Activated T-helper 17 cell treated with anti-CD3 and anti-CD28 coated beads, Interleukin-2, amount 50 U/mL, for 72 hours (primary cell): Measurements from ENCODE around the gene PNPLA7. TPM values are rescaled to one million over a fixed set of nuclear protein-coding genes. Genes with fewer than 3 reads are reported as not detected.
A peak's percentile ranks its signal among the peaks of the same experiment; 100 is the strongest.
"Not testable (repeated sequence)": the region's sequence is repeated elsewhere in the genome, so short reads cannot be mapped to it uniquely, and the experiment has no call there.

Source experiments
- ATAC-seq: fragments of 150-1000 bp; cut with Tn5 transposase; replicated peaks from 2 replicates; pipeline ENCODE4 v1.10.0; 2021; ENCODE audit warnings: mild to moderate bottlenecking, moderate library complexity
- H3K27ac Mint-ChIP-seq: one replicate; pipeline ENCODE4 v1.8.0; 2022; ENCODE audit warnings: mixed read lengths
- H3K27me3 Mint-ChIP-seq: one replicate; pipeline ENCODE4 v1.8.0; 2022; ENCODE audit warnings: mixed read lengths
- H3K36me3 Mint-ChIP-seq: one replicate; pipeline ENCODE4 v1.8.0; 2022; ENCODE audit warnings: low read depth, mild to moderate bottlenecking, mixed read lengths
- H3K4me1 Mint-ChIP-seq: one replicate; pipeline ENCODE4 v1.8.0; 2022; ENCODE audit warnings: mixed read lengths
- H3K4me3 Mint-ChIP-seq: one replicate; pipeline ENCODE4 v1.8.0; 2022; ENCODE audit warnings: mild to moderate bottlenecking, mixed read lengths
- H3K9me3 Mint-ChIP-seq: one replicate; pipeline ENCODE4 v1.8.0; 2022; ENCODE audit warnings: mixed read lengths
- total RNA-seq, 2 donors: library from RNA; stranded (reverse); gene quantifications; one replicate each; pipeline ENCODE4 v1.2.3, GENCODE V29; 2022

PNPLA7 gene
- total RNA-seq, 2 donors from 2014 or later = 2.9 to 5.1 TPM

GRCh38 chr9:137519553-137519952, 30.6 kb downstream of the PNPLA7 start:
- Mint-ChIP-seq H3K4me1 (no peaks in the 10 kb centered on the region), H3K27ac (no peak overlapping the region), H3K36me3 (no peaks in the 10 kb centered on the region), H3K9me3 (no peaks in the 10 kb centered on the region), H3K4me3 (no peak overlapping the region), H3K27me3 (no peaks in the 10 kb centered on the region)
- ATAC-seq = no peak

GRCh38 chr9:137518661-137519459, 31.3 kb downstream of the PNPLA7 start:
- H3K4me3 Mint-ChIP-seq, H3K27me3 Mint-ChIP-seq, H3K9me3 Mint-ChIP-seq, ATAC-seq, H3K4me1 Mint-ChIP-seq, H3K36me3 Mint-ChIP-seq, H3K27ac Mint-ChIP-seq: not testable (repeated sequence)

- Mint-ChIP-seq H3K27ac (no peak overlapping the region), H3K9me3 (no peaks in the 10 kb centered on the region), H3K36me3 (no peaks in the 10 kb centered on the region), H3K4me3 (no peak overlapping the region), H3K4me1 (no peaks in the 10 kb centered on the region), H3K27me3 (no peaks in the 10 kb centered on the region)
- no peak for ATAC-seq
Observed at GRCh38 chr9:137516144-137516917, 33.9 kb downstream of the PNPLA7 start.

- no peak for ATAC-seq
- H3K4me3 Mint-ChIP-seq = no peak overlapping the region
- H3K9me3 Mint-ChIP-seq = no peaks in the 10 kb centered on the region
- no peaks in the 10 kb centered on the region for H3K27me3 Mint-ChIP-seq
- no peak overlapping the region for H3K27ac Mint-ChIP-seq
- no peaks in the 10 kb centered on the region for H3K4me1 Mint-ChIP-seq
- H3K36me3 Mint-ChIP-seq = no peaks in the 10 kb centered on the region
Observed at GRCh38 chr9:137515338-137515724, 34.9 kb downstream of the PNPLA7 start.

GRCh38 chr9:137514691-137515337, 35.4 kb downstream of the PNPLA7 start:
- H3K4me1 Mint-ChIP-seq = no peaks in the 10 kb centered on the region

GRCh38 chr9:137513801-137514570, 36.2 kb downstream of the PNPLA7 start:
- H3K27ac Mint-ChIP-seq = peak overlapping the region; percentile 35
- not testable (repeated sequence) for H3K4me3 Mint-ChIP-seq, H3K9me3 Mint-ChIP-seq, H3K4me1 Mint-ChIP-seq, H3K36me3 Mint-ChIP-seq, H3K27me3 Mint-ChIP-seq, ATAC-seq

More at GRCh38 chr9:137514691-137515337, 35.4 kb downstream of the PNPLA7 start:
- ATAC-seq = no peak
- no peaks in the 10 kb centered on the region for H3K27me3 Mint-ChIP-seq
- H3K27ac Mint-ChIP-seq = no peak overlapping the region
- no peaks in the 10 kb centered on the region for H3K36me3 Mint-ChIP-seq
- H3K9me3 Mint-ChIP-seq = no peaks in the 10 kb centered on the region
- H3K4me3 Mint-ChIP-seq = no peak overlapping the region

- not testable (repeated sequence) for ATAC-seq, H3K9me3 Mint-ChIP-seq, H3K36me3 Mint-ChIP-seq, H3K4me3 Mint-ChIP-seq, H3K27ac Mint-ChIP-seq, H3K27me3 Mint-ChIP-seq, H3K4me1 Mint-ChIP-seq
Observed at GRCh38 chr9:137513136-137513535, 37.1 kb downstream of the PNPLA7 start.

GRCh38 chr9:137511758-137512463, 38.3 kb downstream of the PNPLA7 start:
- no peak overlapping the region for H3K27ac Mint-ChIP-seq
- H3K36me3 Mint-ChIP-seq = no peaks in the 10 kb centered on the region
- no peaks in the 10 kb centered on the region for H3K27me3 Mint-ChIP-seq
- no peak for ATAC-seq
- no peaks in the 10 kb centered on the region for H3K4me1 Mint-ChIP-seq
- no peak overlapping the region for H3K4me3 Mint-ChIP-seq
- H3K9me3 Mint-ChIP-seq = no peaks in the 10 kb centered on the region

- H3K4me3 Mint-ChIP-seq, H3K9me3 Mint-ChIP-seq, H3K27me3 Mint-ChIP-seq, H3K4me1 Mint-ChIP-seq, ATAC-seq, H3K27ac Mint-ChIP-seq, H3K36me3 Mint-ChIP-seq: not testable (repeated sequence)
Observed at GRCh38 chr9:137511126-137511525, 39.1 kb downstream of the PNPLA7 start.

GRCh38 chr9:137509198-137509597, 41.0 kb downstream of the PNPLA7 start:
- Mint-ChIP-seq H3K27ac (no peak overlapping the region), H3K36me3 (no peaks in the 10 kb centered on the region), H3K4me3 (no peak overlapping the region), H3K27me3 (no peaks in the 10 kb centered on the region), H3K9me3 (no peaks in the 10 kb centered on the region), H3K4me1 (no peaks in the 10 kb centered on the region)
- ATAC-seq = no peak

GRCh38 chr9:137506702-137507171, 43.5 kb downstream of the PNPLA7 start:
- Mint-ChIP-seq H3K27me3 (no peaks in the 10 kb centered on the region), H3K27ac (no peak overlapping the region), H3K4me1 (no peaks in the 10 kb centered on the region), H3K36me3 (no peaks in the 10 kb centered on the region), H3K4me3 (no peak overlapping the region), H3K9me3 (no peaks in the 10 kb centered on the region)
- ATAC-seq = no peak

GRCh38 chr9:137506274-137506673, 43.9 kb downstream of the PNPLA7 start:
- Mint-ChIP-seq H3K27me3 (no peaks in the 10 kb centered on the region), H3K27ac (no peak overlapping the region), H3K4me3 (no peak overlapping the region), H3K9me3 (no peaks in the 10 kb centered on the region), H3K36me3 (no peaks in the 10 kb centered on the region), H3K4me1 (no peaks in the 10 kb centered on the region)
- ATAC-seq = no peak

- ATAC-seq = no peak
- H3K4me3 Mint-ChIP-seq = no peak overlapping the region
- H3K27me3 Mint-ChIP-seq = no peaks in the 10 kb centered on the region
- no peaks in the 10 kb centered on the region for H3K4me1 Mint-ChIP-seq
- H3K9me3 Mint-ChIP-seq = no peaks in the 10 kb centered on the region
- no peak overlapping the region for H3K27ac Mint-ChIP-seq
- no peaks in the 10 kb centered on the region for H3K36me3 Mint-ChIP-seq
Observed at GRCh38 chr9:137505421-137506140, 44.6 kb downstream of the PNPLA7 start.
